ENCODE results near the gene GPR153. TPM values are rescaled to one million over a fixed set of nuclear protein-coding genes. Genes with fewer than 3 reads are reported as not detected.

The GPR153 gene
- total and polyA plus RNA-seq, 2 of the 8 experiments (the other 6 are each of a cell fraction or from before 2014, with no cell fraction given) = 5.7 to 8.1 TPM

DNA sequence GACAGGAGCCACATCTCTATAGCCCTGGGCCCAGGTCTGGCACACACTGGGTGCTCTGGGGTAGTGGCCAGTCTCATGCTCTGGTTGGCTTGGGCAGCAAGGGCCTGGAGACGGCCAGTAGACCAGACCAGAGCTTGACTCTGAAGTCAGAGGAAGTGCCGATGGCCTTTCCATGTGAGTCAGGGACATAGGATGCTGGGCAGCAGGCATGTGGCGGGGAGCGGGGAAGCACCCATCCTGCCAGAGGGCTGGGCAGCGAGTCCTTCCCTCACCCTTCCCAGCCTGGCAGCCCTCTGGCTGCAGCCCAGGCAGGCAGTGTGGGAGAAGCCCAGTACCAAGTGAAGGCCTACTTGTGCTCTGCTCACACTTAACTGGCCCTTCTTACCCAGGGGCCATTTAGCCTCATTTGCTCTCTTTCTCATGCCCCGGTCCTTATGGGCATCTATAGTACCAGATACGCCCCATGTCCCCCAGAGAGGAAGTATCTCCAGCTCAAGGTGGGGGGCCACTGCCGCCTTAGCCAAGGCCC lies 3.3 kb downstream of the GPR153 start:
- H2BK120ac ChIP-seq (replicated peaks; ENCODE audit: low read depth, low read length) = no peak overlapping the region
- FAIRE-seq = no peak
- H3K4me2 ChIP-seq (ENCODE audit: insufficient read depth in 1 of 2, low read depth in 2 of 2, low read length in 2 of 2) = no peak overlapping the region
- H2BK12ac ChIP-seq (ENCODE audit: low read depth, low read length) = no peak overlapping the region
- H3K79me2 ChIP-seq (ENCODE audit: control insufficient read depth in 1 of 2, insufficient read depth in 2 of 2, low read length in 2 of 2) = no peaks in the 10 kb centered on the region
- WGBS, 2 experiments (ENCODE audit: extremely low coverage in 1 of 2, insufficient coverage in 1 of 2, insufficient read length in 1 of 2, insufficient replicate concordance in 2 of 2, low coverage in 1 of 2, low lambda C conversion rate in 2 of 2, missing lambda C conversion rate in 1 of 2) = 94% methylated on average over 7 of the region's 8 CpGs; no CpG with 5 or more reads in 1 of the 2 experiments
- no peak for DNase-seq (ENCODE audit: low read depth in 1 of 2, low spot score in 2 of 2)
- H2AFZ ChIP-seq (ENCODE audit: low read length) = no peak overlapping the region
- H3K4ac ChIP-seq (replicated peaks; ENCODE audit: insufficient read length, low read depth, low read length) = no peak overlapping the region
- H3K23me2 ChIP-seq (ENCODE audit: low read depth, low read length) = peaks cover 7% of the 10 kb centered on the region; the same call in 1 of the 2 replicates
- no peak overlapping the region for H3K56ac ChIP-seq (replicated peaks; ENCODE audit: insufficient read length, low read depth, low read length)
- H3K9ac ChIP-seq (replicated peaks in 1 of 4; ENCODE audit: extremely low read depth in 1 of 4, low read depth in 3 of 4, low read length in 3 of 4) = no peak overlapping the region
- H3K36me3 ChIP-seq (ENCODE audit: control insufficient read depth in 2 of 4, insufficient read depth in 4 of 4, low read length in 3 of 4) = no peaks in the 10 kb centered on the region; a peak in 1 of 8 replicates
- no peak overlapping the region for H3K14ac ChIP-seq (ENCODE audit: insufficient read length)
- H3K79me1 ChIP-seq (ENCODE audit: low read depth, low read length) = no peaks in the 10 kb centered on the region
- H4K8ac ChIP-seq (ENCODE audit: extremely low read depth, insufficient read depth, low read length) = no peak overlapping the region
- POLR2A ChIA-PET (ENCODE audit: partially characterized antibody) = interaction anchor here (1.2 to 2.8 kb wide), 2 partner anchors 8 to 10 kb away, joined by 3 to 16 read pairs; no protein-coding TSS in a partner anchor
- H3K23ac ChIP-seq (ENCODE audit: insufficient read length) = no peak overlapping the region
- no peak overlapping the region for H3K18ac ChIP-seq (ENCODE audit: extremely low read depth, low read length)
- H2AK5ac ChIP-seq (ENCODE audit: low read depth, low read length) = no peak overlapping the region
- H3K4me3 ChIP-seq (ENCODE audit: extremely low read depth in 1 of 4, insufficient read depth in 2 of 4, low read depth in 3 of 4, low read length in 4 of 4) = no peak overlapping the region
- no peak overlapping the region for H4K91ac ChIP-seq (replicated peaks; ENCODE audit: insufficient read length, low read length)
- TF ChIP-seq, protein P1, sequence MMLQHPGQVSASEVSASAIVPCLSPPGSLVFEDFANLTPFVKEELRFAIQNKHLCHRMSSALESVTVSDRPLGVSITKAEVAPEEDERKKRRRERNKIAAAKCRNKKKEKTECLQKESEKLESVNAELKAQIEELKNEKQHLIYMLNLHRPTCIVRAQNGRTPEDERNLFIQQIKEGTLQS (IDR thresholded peaks at IDR 0.05; ENCODE audit: insufficient read depth, low read depth, low read length) = no peak
- no peak for TF ChIP-seq SP1 (IDR thresholded peaks at IDR 0.05; ENCODE audit: low read depth, low read length)
- CTCF ChIA-PET (ENCODE audit: partially characterized antibody) = interaction anchor here (0.6 to 17.6 kb wide), 12 partner anchors 8 to 147 kb away, joined by 3 to 280 read pairs (median 4); no protein-coding TSS in a partner anchor
- H3K27ac ChIP-seq (ENCODE audit: low read depth, low read length) = no peak overlapping the region
- H2BK15ac ChIP-seq (ENCODE audit: low read length) = no peak overlapping the region
- peaks cover 12 to 19% of the 10 kb centered on the region in 2 experiments for H4K20me1 ChIP-seq (replicated peaks in 1 of 2; ENCODE audit: control insufficient read depth in 1 of 2, insufficient read depth in 2 of 2, low read length in 2 of 2)
- H3K4me1 ChIP-seq (replicated peaks in 1 of 4; ENCODE audit: control insufficient read depth in 3 of 4, insufficient read depth in 4 of 4, low read length in 3 of 4) = peaks cover 0 to 13% (median 3%) of the 10 kb centered on the region in 4 experiments; a peak in 6 of 7 replicates
- no peak overlapping the region for H2BK20ac ChIP-seq (ENCODE audit: low read length)
- no peak overlapping the region for H4K5ac ChIP-seq (ENCODE audit: insufficient read length, low read depth, low read length)
- H3K9me3 ChIP-seq (ENCODE audit: insufficient read depth in 2 of 2, low read depth in 1 of 2, low read length in 1 of 2) = no peaks in the 10 kb centered on the region
- peaks cover 0 to 22% (median 14%) of the 10 kb centered on the region in 4 experiments; a peak in 3 of 7 replicates for H3K27me3 ChIP-seq (replicated peaks in 1 of 4; ENCODE audit: control insufficient read depth in 3 of 4, extremely low read depth in 1 of 4, insufficient read depth in 3 of 4, low read length in 3 of 4)
- no peak overlapping the region for H2BK5ac ChIP-seq (ENCODE audit: low read depth, low read length)

All from H1 (cell line).